Measurements from ENCODE around the gene MCCC1. TPM values are rescaled to one million over a fixed set of nuclear protein-coding genes. Genes with fewer than 3 reads are reported as not detected.
A peak's percentile ranks its signal among the peaks of the same experiment; 100 is the strongest.
"Not testable (repeated sequence)": the region's sequence is repeated elsewhere in the genome, so short reads cannot be mapped to it uniquely, and the experiment has no call there.

Gene MCCC1
- total RNA-seq, 2 experiments from 2014 or later: 21.0 to 24.9 TPM

DNA sequence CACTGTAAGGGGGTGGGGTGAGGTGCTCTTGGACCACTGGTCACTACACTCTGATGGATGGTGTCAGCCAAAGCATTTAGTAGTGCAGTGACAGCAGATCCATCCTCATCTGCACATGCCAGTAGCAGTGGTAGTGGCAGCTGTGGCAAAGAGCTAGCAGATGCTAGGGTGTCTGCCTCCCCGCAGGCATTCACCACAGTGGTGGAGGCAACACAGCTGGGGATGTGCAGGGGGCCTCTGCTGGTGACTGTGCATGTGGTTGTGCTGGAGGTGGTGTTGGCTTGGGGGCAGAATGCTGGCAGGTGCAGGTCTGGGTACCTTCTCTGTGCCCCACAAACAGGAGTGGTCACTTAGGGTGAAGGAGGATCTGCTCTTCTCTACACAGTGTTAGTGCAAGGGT, 99.5 kb downstream of the MCCC1 start:
- Mint-ChIP-seq H3K4me3 (no peak overlapping the region), H3K27me3 (ENCODE audit: low read depth) (no peaks in the 10 kb centered on the region), H3K36me3 (ENCODE audit: low read depth) (no peaks in the 10 kb centered on the region), H3K4me1 (ENCODE audit: low read depth) (no peaks in the 10 kb centered on the region), H3K9me3 (peaks cover 10% of the 10 kb centered on the region), H3K27ac (no peak overlapping the region)
- DNase-seq: no peak
- CTCF ChIA-PET: no interaction called here
- intact Hi-C loops (cut with micrococcal nuclease): no loop called here

DNA sequence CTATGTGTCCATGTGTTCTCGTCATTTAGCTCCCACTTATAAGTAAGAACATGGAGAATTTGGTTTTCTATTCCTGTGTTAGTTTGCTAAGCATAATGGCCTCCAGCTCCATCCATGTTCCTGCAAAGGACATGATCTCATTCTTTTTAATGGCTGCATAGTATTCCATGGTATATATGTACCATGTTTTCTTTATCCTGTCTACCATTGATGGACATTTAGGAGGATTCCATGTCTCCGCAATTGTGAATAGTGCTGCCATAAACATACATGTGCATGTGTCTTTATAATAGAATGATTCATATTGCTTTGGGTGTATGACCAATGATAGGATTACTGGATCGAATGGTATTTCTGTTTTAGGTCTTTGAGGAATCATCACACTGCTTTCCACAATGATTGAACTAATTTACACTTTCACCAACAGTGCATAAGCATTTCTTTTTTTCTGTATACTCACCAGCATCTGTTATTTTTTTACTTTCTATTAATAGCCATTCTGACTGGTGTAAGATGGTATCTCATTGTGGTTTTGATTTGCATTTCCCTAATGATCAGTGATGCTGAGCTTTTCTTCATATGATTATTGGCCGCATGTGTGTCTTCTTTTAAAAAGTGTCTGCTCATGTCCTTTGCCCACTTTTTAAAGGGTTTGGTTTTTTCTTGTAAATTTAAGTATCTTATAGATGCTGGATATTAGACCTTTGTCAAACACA, 105.7 kb downstream of the MCCC1 start:
- H3K27me3 Mint-ChIP-seq (ENCODE audit: low read depth); intact Hi-C loops (cut with micrococcal nuclease); DNase-seq; H3K27ac Mint-ChIP-seq; H3K36me3 Mint-ChIP-seq (ENCODE audit: low read depth); H3K4me3 Mint-ChIP-seq; H3K4me1 Mint-ChIP-seq (ENCODE audit: low read depth); CTCF ChIA-PET: not testable (repeated sequence)
- H3K9me3 Mint-ChIP-seq: peaks cover 21% of the 10 kb centered on the region

DNA sequence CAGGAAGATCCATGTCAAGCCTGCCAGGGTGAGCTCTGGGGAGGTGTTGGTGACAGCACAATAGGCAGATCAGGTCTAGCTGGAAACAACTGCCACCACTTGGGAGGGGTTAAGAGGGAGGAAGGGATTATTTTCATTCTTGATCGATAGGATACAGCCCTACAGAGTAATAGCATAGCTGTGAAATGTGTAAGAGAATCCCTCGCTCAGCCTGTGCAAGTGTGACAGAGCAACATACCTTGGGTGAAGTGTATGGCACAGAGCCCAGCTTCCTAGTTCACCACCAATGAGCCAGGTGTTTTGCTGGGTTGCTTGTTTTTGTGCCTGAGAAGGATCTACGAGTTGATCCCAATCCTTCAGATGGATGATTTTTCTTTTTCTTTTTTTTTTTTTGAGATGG, 109.7 kb downstream of the MCCC1 start:
- CTCF ChIA-PET: interaction anchor here (1.4 kb wide), 1 partner anchor 133 kb away, joined by 4 read pairs; no protein-coding TSS in a partner anchor
- H3K27ac Mint-ChIP-seq: no peak overlapping the region
- intact Hi-C loops (cut with micrococcal nuclease): no loop called here
- no peaks in the 10 kb centered on the region for H3K27me3 Mint-ChIP-seq (ENCODE audit: low read depth)
- no peak overlapping the region for H3K4me3 Mint-ChIP-seq
- H3K9me3 Mint-ChIP-seq: peaks cover 13% of the 10 kb centered on the region
- no peaks in the 10 kb centered on the region for H3K36me3 Mint-ChIP-seq (ENCODE audit: low read depth)
- no peaks in the 10 kb centered on the region for H3K4me1 Mint-ChIP-seq (ENCODE audit: low read depth)
- DNase-seq: no peak

DNA sequence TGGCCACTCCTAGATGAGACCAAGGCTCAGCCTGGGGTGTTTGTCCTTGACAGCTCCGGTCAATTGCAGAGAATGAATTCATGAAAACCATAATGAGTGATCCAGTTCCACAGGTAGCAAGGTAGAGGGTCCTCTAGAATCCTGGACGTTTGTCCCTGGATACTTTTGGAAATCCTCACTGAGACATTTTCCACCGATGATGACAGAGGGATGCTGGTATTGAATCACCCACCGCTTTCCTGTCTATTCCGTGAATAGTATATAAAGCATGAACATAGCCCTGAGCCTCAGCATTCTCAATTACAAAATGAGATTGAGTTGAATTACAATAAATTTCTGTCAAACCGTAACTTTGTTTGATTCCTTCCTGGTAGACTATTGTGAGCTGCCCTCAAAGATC, 113.3 kb downstream of the MCCC1 start:
- Mint-ChIP-seq H3K36me3 (ENCODE audit: low read depth) (no peaks in the 10 kb centered on the region), H3K9me3 (no peaks in the 10 kb centered on the region), H3K4me1 (ENCODE audit: low read depth) (no peaks in the 10 kb centered on the region), H3K27ac (no peak overlapping the region), H3K27me3 (ENCODE audit: low read depth) (no peaks in the 10 kb centered on the region), H3K4me3 (no peak overlapping the region)
- intact Hi-C loops (cut with micrococcal nuclease): no loop called here
- DNase-seq: no peak
- CTCF ChIA-PET: no interaction called here

DNA sequence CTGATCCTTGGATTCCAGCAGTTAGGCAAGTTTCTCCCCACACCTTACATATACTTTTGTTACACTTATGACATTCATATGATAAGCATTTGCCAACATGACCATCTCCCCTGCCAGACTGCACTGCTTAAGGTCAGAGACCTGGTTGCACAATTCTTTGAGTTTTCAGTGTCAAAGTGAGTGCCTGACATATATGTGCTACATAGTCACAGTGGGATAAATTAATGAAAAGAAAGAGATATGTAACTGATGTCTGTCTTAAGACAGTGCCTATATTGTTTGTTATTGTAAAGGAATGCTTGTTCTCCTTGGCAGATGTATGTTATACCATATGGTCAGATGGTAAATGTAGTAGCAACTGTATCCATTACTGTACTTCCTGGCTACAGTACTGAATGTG, 115.4 kb downstream of the MCCC1 start:
- CTCF ChIA-PET: no interaction called here
- Mint-ChIP-seq H3K4me3 (no peak overlapping the region), H3K36me3 (ENCODE audit: low read depth) (no peaks in the 10 kb centered on the region), H3K4me1 (ENCODE audit: low read depth) (peaks cover 5% of the 10 kb centered on the region), H3K27ac (no peak overlapping the region), H3K27me3 (ENCODE audit: low read depth) (no peaks in the 10 kb centered on the region), H3K9me3 (no peaks in the 10 kb centered on the region)
- DNase-seq: no peak
- intact Hi-C loops (cut with micrococcal nuclease): loop anchor here (5.0 kb wide), 1 partner anchor 173 kb away; no protein-coding TSS in a partner anchor

DNA sequence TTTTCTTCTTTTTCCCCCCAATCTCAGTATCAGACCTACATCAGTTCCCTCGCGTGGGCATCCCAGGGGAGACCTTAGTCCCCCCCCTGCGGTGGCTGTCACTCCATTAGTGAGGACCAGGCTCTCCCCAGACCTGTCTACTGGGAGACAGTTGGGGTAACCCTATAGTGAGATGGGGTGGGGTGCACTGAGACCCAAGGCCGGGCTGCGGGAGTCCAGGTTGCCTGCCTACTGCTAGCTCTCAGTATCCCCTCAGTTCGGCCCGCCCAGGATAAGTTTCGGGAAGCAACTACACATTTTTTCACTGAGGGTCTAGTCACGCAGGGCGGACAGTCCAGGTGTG, 118.3 kb downstream of the MCCC1 start:
- no peak for DNase-seq
- Mint-ChIP-seq H3K4me3 (peak overlapping the region; percentile 71), H3K4me1 (ENCODE audit: low read depth) (peaks cover 19% of the 10 kb centered on the region), H3K9me3 (no peaks in the 10 kb centered on the region), H3K36me3 (ENCODE audit: low read depth) (no peaks in the 10 kb centered on the region), H3K27me3 (ENCODE audit: low read depth) (no peaks in the 10 kb centered on the region), H3K27ac (peak overlapping the region; percentile 74)
- CTCF ChIA-PET: interaction anchor here (0.8 to 1.1 kb wide), 2 partner anchors 12 to 403 kb away, joined by 4 read pairs; no protein-coding TSS in a partner anchor
- intact Hi-C loops (cut with micrococcal nuclease): loop anchor here (5.0 kb wide), 1 partner anchor 176 kb away; no protein-coding TSS in a partner anchor

DNA sequence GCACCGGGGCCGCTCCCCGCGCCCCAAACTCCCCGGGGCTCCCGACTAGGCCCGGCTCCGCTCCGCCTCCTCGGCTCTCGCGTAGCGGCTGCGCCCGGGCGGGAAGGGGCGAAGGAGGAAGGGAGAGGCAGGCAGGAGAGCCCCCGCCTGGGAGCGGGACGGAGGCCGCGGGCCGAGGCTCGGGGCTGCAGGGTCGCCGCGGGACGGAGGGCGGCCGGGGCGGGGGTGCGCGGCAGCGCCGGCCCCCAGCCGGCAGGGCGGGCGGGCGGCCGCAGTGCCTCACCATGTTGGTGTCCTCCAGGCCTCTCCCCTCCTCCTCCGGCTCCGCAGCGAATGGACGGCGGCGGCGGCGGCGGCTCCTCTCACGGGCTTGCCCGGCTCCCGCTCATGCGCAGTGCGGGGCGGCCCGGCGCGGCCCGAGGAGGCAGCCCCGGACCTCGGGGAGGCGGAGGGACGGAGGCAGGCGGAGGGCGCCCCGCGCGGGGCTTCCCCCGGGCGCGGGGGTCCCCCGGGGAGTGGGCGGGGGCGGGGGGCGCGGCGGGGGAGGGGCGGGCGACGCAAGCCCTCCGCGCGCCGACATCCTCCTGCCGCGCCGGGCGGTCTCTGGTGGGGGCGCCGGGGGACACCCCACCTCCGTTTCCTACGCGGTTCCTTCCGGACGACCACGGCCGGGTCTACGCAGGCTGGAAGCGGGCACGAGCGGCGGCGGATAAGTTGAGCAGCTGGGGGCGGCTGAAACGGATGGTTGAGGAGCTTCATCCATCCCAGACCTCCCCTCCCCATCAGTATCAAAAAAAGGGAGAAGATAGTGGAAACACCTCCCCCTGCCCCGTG, 118.9 kb downstream of the MCCC1 start, which contains the start of gene DCUN1D1:
DCUN1D1 (minus strand) TSS at position 335 of the 834 bp plus-strand sequence; CDS start at position 286, 49 bp downstream.
- intact Hi-C loops (cut with micrococcal nuclease): loop anchor here (5.0 kb wide), 1 partner anchor 177 kb away; no protein-coding TSS in a partner anchor
- peak; percentile 88 for DNase-seq
- Mint-ChIP-seq H3K27me3 (ENCODE audit: low read depth) (no peaks in the 10 kb centered on the region), H3K4me1 (ENCODE audit: low read depth) (peaks cover 20% of the 10 kb centered on the region), H3K36me3 (ENCODE audit: low read depth) (no peaks in the 10 kb centered on the region), H3K9me3 (no peaks in the 10 kb centered on the region), H3K27ac (peak within 1 kb of the TSS; percentile 83), H3K4me3 (peak within 1 kb of the TSS; percentile 88)
- CTCF ChIA-PET: interaction anchor here (0.6 to 1.1 kb wide), 2 partner anchors 154 to 403 kb away, joined by 4 to 7 read pairs; no protein-coding TSS in a partner anchor

DNA sequence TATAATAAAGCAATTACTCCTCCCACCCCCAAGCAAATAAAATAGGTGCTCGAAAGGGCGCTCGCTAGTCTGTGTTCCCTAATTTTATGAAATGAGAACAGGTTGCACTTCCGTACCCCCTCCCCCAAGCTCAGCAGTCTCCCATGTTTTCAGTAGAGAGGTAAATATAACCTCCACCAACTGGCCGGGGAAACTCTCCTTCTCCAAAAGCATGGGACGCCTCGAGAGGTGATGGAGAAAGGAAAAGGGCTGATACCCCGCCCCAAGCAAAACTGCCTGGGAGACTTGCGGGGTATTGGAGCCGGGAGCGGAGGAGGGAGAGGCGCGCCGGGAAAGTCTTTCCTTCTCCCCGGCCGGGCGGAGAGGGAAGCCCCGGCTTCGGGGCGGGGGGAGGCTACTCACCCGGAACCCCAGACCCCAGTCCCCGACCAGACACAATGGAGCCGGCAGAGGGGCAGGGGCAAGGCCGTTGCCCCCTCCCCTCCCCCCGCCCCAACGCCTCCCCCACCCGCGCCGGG, 119.6 kb downstream of the MCCC1 start:
- CTCF ChIA-PET: interaction anchor here (0.6 to 1.2 kb wide), 2 partner anchors 71 to 155 kb away, joined by 3 to 7 read pairs; no protein-coding TSS in a partner anchor

DNA sequence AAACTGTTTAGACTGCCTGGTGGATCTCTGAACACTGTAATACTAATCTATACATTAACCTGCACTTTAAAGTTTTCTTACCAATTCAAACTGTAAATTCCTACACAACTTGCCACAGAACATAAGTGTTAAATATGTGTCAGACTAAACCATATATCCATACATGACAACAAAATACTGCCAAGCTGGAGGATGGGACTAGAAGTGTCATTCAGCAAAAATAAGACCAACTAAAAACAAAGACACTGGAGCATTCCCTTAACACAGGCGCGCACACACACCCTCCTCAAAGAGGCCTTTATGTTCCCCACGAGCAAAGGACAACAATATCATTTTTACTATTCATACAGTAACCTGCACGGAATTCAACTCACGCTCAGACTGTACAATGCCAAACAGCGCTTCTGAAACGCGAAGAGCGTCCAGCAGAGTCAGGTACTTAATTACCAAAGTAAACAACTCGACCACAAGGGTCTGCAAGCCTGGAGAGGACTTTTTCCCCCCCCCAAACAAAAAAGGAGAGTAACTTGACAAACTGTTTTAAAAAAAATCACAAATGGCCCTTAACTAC, 120.1 kb downstream of the MCCC1 start:
- no peaks in the 10 kb centered on the region for H3K36me3 Mint-ChIP-seq (ENCODE audit: low read depth)
- no peak for DNase-seq
- CTCF ChIA-PET: interaction anchor here (0.6 to 1.2 kb wide), 2 partner anchors 71 to 156 kb away, joined by 3 to 7 read pairs; no protein-coding TSS in a partner anchor
- no peaks in the 10 kb centered on the region for H3K27me3 Mint-ChIP-seq (ENCODE audit: low read depth)
- peaks cover 23% of the 10 kb centered on the region for H3K4me1 Mint-ChIP-seq (ENCODE audit: low read depth)
- peak overlapping the region; percentile 83 for H3K27ac Mint-ChIP-seq
- no peaks in the 10 kb centered on the region for H3K9me3 Mint-ChIP-seq
- H3K4me3 Mint-ChIP-seq: peak overlapping the region; percentile 88
- intact Hi-C loops (cut with micrococcal nuclease): loop anchor here (1.0 kb wide), 2 partner anchors 12 to 70 kb away; no protein-coding TSS in a partner anchor

More for the DNA sequence above, 119.6 kb downstream of the MCCC1 start:
- peaks cover 23% of the 10 kb centered on the region for H3K4me1 Mint-ChIP-seq (ENCODE audit: low read depth)
- no peaks in the 10 kb centered on the region for H3K36me3 Mint-ChIP-seq (ENCODE audit: low read depth)
- H3K9me3 Mint-ChIP-seq: no peaks in the 10 kb centered on the region
- DNase-seq: peak; percentile 53
- intact Hi-C loops (cut with micrococcal nuclease): loop anchor here (1.0 to 5.0 kb wide), 3 partner anchors 12 to 178 kb away; no protein-coding TSS in a partner anchor
- no peaks in the 10 kb centered on the region for H3K27me3 Mint-ChIP-seq (ENCODE audit: low read depth)
- H3K27ac Mint-ChIP-seq: peak overlapping the region; percentile 83
- peak overlapping the region; percentile 88 for H3K4me3 Mint-ChIP-seq

DNA sequence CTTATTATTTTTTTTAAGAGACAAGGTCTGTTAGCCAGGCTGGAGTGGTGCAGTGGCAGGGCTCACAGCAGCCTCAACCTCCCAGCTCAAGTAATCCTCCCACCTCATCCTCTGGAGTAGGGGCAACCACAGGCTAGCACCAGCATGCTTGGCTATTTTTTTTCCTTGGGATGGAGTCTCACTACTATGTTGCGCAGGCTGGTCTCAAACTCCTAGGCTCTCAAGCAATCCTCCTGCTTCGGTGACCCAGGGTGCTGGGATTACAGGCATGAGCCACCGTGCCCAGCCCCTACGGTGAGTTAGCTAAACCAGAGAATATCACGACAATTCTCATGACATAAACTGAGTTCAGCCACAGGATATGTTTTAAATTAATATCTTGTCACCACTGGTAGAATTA, 120.9 kb downstream of the MCCC1 start:
- H3K27ac Mint-ChIP-seq: no peak overlapping the region
- peaks cover 23% of the 10 kb centered on the region for H3K4me1 Mint-ChIP-seq (ENCODE audit: low read depth)
- no peaks in the 10 kb centered on the region for H3K27me3 Mint-ChIP-seq (ENCODE audit: low read depth)
- CTCF ChIA-PET: interaction anchor here (1.2 kb wide), 1 partner anchor 70 kb away, joined by 3 read pairs; no protein-coding TSS in a partner anchor
- DNase-seq: no peak
- no peaks in the 10 kb centered on the region for H3K9me3 Mint-ChIP-seq
- intact Hi-C loops (cut with micrococcal nuclease): no loop called here
- peak overlapping the region; percentile 88 for H3K4me3 Mint-ChIP-seq
- H3K36me3 Mint-ChIP-seq (ENCODE audit: low read depth): no peaks in the 10 kb centered on the region

DNA sequence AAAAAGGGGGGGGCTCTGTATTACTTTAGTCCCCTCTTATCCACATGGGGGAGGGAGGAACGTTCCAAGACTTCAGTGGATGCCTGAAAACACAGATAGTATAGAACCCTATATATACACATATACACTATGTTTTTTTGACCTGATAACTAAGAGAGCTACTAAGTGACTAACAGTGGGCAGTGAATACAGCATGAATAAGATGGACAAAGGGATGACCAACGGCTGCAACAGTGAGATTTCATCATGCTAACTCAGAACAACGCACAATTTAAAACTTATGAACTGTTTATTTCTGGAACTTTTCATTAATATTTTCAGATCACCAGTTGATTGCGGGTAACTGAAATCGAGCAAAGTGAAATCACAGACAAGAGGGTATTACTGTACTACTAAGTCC, 126.2 kb downstream of the MCCC1 start:
- intact Hi-C loops (cut with micrococcal nuclease): no loop called here

DNA sequence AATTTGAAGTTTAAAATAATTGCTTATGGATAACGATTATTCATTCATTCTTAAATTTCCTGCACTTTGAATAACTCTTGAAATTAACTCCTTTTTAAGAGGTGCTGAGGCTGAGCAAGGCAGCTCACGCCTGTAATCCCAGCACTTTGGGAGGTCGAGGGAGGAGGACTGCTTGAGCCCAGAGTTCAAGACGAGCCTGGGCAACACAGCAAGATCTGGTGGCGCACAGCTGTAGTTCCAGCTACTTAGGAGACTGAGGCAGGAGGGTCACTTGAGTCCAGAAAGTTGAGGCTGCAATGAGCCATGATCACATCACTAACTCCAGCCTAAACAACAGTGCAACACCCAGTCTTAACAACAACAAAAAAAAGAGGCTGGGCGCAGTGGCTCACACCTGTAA, 126.9 kb downstream of the MCCC1 start:
- Mint-ChIP-seq H3K27me3 (ENCODE audit: low read depth) (no peaks in the 10 kb centered on the region), H3K4me1 (ENCODE audit: low read depth) (peaks cover 53% of the 10 kb centered on the region), H3K36me3 (ENCODE audit: low read depth) (no peaks in the 10 kb centered on the region), H3K4me3 (no peak overlapping the region), H3K9me3 (no peaks in the 10 kb centered on the region), H3K27ac (no peak overlapping the region)
- DNase-seq: no peak
- intact Hi-C loops (cut with micrococcal nuclease): no loop called here
- CTCF ChIA-PET: no interaction called here

More for the DNA sequence above, 126.2 kb downstream of the MCCC1 start:
- no peaks in the 10 kb centered on the region for H3K9me3 Mint-ChIP-seq
- H3K27ac Mint-ChIP-seq: no peak overlapping the region
- no peak overlapping the region for H3K4me3 Mint-ChIP-seq
- peaks cover 47% of the 10 kb centered on the region for H3K4me1 Mint-ChIP-seq (ENCODE audit: low read depth)
- H3K27me3 Mint-ChIP-seq (ENCODE audit: low read depth): no peaks in the 10 kb centered on the region
- DNase-seq: no peak
- CTCF ChIA-PET: interaction anchor here (0.6 kb wide), 1 partner anchor 181 kb away, joined by 3 read pairs; no protein-coding TSS in a partner anchor
- H3K36me3 Mint-ChIP-seq (ENCODE audit: low read depth): no peaks in the 10 kb centered on the region

Measured in activated naive CD4-positive, alpha-beta T cell treated with anti-CD3 and anti-CD28 coated beads for 36 hours (primary cell).